Cardiac fibroblast (primary cell): ENCODE results near the gene KCNQ1OT1.

Experiments
- DNase-seq, 2 donors: peaks; one replicate each; pipeline versions ENCODE4 v3.0.0 to v3.0.0-alpha.2; 2010; ENCODE audit warnings: low read depth in 2 of 2
- H3K4me3 ChIP-seq, 2 donors: replicated peaks in 1 of 2; 1 replicate in 1 of 2; 2 replicates in 1 of 2; pipeline ENCODE4 v1.5.1; 2011; ENCODE audit warnings: low read depth in 2 of 2, low read length in 2 of 2, mild to moderate bottlenecking in 2 of 2, moderate library complexity in 1 of 2
- TF ChIP-seq, protein P1 (sequence below): IDR thresholded peaks from one replicate; pipeline ENCODE4 v1.5.1; 2011; ENCODE audit warnings: low read depth, mild to moderate bottlenecking, low read length, inconsistent platforms

KCNQ1OT1 gene

DNA sequence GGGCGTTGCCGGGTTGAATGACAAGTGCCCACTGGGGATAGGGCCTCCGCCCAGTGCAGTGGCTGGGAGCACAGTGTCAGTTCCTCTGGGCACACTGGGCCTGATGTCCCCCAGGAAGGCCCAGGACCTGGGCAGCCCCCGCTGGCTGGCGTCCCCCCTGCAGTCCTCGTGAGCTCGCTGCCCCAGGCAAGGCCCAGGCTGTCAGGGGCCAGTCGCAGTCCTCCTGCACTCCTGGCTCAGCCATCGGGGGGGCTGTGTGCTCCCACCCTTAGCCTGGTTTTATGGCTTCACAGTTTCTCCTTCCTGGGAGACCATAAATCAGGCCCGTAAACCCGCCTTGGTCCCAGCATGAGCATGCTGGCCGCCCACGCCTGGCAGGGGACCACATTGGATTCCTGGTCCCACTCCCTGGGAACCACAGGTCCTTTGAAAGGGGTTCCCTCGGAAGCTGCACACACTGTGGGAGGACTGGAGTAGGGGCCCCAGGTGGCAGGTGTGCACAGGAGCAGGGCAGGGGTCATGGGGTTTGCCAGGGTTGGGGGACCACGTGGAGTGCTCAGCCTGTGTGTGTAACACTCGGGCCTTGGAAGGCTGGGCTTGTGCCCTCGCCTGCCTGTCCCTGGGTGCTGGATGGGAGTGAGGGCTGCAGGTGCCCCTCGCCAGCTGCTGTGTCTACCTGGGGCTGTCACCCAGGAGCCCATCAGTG, 113.6 kb downstream of the KCNQ1OT1 start:
- no peak for DNase-seq
- TF ChIP-seq, protein P1, sequence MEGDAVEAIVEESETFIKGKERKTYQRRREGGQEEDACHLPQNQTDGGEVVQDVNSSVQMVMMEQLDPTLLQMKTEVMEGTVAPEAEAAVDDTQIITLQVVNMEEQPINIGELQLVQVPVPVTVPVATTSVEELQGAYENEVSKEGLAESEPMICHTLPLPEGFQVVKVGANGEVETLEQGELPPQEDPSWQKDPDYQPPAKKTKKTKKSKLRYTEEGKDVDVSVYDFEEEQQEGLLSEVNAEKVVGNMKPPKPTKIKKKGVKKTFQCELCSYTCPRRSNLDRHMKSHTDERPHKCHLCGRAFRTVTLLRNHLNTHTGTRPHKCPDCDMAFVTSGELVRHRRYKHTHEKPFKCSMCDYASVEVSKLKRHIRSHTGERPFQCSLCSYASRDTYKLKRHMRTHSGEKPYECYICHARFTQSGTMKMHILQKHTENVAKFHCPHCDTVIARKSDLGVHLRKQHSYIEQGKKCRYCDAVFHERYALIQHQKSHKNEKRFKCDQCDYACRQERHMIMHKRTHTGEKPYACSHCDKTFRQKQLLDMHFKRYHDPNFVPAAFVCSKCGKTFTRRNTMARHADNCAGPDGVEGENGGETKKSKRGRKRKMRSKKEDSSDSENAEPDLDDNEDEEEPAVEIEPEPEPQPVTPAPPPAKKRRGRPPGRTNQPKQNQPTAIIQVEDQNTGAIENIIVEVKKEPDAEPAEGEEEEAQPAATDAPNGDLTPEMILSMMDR, result no peak
- no peak overlapping the region for H3K4me3 ChIP-seq

DNA sequence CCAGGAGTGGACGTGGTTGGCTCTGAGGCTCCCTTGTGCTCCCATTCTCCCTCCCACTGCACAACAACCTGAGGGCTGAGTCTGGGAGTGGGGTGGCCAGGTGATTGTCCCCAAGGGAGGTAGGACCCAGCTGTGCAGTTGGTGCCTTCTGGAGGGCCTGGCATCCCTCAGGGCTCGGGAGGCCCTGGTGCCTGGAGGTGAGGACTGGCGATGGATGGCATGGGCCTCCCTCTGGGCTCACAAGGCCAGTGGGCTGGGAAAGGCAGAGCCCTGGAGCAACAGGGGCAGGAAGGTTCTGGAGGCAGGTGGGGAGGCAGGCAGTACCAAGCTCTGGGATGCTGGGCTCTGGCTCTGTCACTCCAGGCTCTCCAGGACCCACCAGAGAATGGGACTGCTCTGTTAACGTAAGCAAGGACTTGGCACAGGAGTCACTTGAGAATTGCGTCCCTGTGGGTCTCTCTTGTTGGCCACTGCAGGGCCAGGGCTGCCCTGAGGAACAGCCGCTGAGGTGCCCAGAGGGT, 114.2 kb downstream of the KCNQ1OT1 start:
- DNase-seq, result no peak
- TF ChIP-seq, protein P1, result no peak
- no peak overlapping the region for H3K4me3 ChIP-seq

DNA sequence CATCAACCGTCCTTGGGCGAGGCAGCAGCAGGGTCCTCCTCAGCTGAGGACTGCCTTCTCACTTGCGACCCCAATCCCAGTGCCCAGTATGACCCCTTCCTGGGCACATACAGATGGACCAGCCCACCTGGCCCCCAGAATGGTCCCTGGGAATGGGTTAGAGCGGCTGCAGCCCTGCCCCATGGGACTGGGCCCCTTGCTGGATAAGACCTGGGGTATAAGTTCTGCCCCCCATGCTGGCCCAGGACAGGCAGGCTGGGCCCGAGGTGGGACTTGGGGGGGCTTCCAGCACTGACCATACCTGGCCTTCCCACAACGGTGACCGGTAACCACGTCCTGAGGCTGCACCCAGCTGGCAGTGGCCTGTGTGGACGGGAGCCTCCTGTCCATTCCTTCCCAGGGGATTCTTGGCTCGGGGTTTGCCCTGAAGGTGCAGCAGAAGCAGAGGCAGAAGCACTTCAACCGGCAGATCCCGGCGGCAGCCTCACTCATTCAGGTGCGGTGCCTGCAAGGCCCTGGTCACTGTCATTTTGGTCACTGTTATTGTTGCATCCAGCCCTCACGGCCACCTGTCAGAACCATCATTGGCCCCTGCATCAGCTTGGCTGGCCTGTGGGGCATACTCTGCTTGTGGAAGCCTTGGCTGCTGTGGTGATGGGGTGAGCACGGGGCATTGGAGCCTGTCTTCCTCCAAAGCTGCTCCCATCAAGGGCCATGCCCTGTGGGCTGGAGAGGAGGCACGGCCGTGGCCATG, 114.8 kb downstream of the KCNQ1OT1 start:
- TF ChIP-seq, protein P1, result no peak
- no peak for DNase-seq
- H3K4me3 ChIP-seq, result no peak overlapping the region

DNA sequence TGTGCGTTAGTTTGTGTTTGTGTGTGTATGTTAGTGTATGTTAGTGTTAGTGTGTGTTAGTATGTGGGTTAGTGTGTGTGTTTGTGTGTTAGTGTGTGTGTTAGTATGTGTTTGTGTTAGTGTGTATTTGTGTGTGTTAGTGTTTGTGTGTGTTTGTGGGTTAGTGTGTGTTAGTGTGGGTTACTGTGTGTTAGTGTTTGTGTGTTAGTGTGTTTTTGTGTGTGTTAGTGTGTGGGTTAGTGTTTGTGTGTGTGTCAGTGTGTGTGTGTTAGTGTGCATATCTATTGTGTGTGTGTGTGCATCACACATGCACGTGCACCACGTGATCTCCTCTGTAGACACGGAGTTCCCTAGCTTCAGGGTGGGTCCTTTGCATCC, 115.4 kb downstream of the KCNQ1OT1 start:
- TF ChIP-seq, protein P1, result no peak
- DNase-seq, result no peak
- H3K4me3 ChIP-seq, result no peak overlapping the region

DNA sequence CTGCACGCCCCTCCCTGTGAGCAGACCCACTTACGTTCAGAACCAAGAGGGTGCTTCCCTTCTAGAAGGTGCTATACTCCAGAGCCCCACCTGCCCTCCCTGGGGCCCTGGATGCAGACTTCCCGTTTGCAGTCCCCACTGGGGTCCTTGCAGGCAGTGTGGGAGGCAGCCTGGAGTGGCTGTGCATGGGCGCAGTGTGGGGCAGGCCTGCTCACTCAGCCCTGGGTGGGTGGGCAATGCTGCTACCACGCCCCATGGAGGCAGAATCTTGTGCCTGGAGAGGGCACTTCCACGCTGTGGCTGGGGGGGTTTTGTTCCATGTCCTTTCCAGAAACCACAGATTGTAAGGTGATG, 116.2 kb downstream of the KCNQ1OT1 start:
- TF ChIP-seq, protein P1, result no peak
- no peak overlapping the region for H3K4me3 ChIP-seq
- DNase-seq, result no peak

DNA sequence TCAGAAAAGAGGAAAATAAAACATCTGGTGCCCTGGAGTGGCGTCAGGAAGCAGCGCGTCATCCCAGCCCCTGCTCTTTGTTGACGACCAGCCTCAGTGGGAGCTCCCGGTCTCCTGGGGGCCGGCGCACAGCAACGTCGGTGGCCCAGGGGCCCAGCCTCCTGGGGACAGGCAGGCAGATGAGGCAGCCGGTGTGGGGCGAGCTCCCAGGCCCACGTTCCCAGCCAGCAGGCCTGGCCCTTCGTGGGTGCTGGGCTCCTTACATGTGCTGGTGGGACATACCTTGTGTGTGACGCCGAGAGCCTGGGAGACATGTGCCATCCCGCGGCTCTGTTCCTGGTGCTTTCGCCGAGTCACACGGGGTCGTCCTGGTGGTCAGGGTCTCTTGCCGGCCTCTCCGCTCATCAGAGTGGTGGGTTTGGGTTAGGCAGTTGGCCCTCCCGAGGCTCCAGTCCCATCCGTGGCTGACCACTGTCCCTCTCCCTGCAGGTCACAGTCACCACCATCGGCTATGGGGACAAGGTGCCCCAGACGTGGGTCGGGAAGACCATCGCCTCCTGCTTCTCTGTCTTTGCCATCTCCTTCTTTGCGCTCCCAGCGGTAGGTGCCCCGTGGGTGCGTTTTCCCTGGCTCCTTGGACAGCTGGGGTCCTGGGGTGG, 116.7 kb downstream of the KCNQ1OT1 start:
- DNase-seq, result no peak
- H3K4me3 ChIP-seq, result no peak overlapping the region
- TF ChIP-seq, protein P1, result no peak
